Stimulated activated CD8-positive, alpha-beta memory T cell treated with anti-CD3 and anti-CD28 coated beads, Interleukin-7, amount 100 ng/mL, for 4 hours (primary cell): Measurements from ENCODE around the gene EIF3B.
"Not testable (repeated sequence)": the region's sequence is repeated elsewhere in the genome, so short reads cannot be mapped to it uniquely, and the experiment has no call there.

Experiments used
- DNase-seq, 2 donors: peaks; one replicate each; pipeline ENCODE4 v3.0.0-alpha.2; 2020; ENCODE audit warnings: low read depth in 2 of 2

Gene EIF3B

GRCh38 chr7:2354186-2354938 is at the start of gene EIF3B:
Gene EIF3B, plus strand, starts transcription at chr7:2354827. Its CDS starts 95 bp downstream, at chr7:2354922.
- peak; percentile 82 for DNase-seq

- not testable (repeated sequence) for DNase-seq
These were observed 49.4 kb upstream of the EIF3B start for GRCh38 chr7:2305258-2305657.

- DNase-seq, result no peak
These were observed 47.9 kb upstream of the EIF3B start for GRCh38 chr7:2306688-2307087.

- DNase-seq, result no peak
These were observed 46.9 kb upstream of the EIF3B start for GRCh38 chr7:2307690-2308107.

GRCh38 chr7:2309889-2310331 is 44.7 kb upstream of the EIF3B start:
- no peak for DNase-seq

DNA sequence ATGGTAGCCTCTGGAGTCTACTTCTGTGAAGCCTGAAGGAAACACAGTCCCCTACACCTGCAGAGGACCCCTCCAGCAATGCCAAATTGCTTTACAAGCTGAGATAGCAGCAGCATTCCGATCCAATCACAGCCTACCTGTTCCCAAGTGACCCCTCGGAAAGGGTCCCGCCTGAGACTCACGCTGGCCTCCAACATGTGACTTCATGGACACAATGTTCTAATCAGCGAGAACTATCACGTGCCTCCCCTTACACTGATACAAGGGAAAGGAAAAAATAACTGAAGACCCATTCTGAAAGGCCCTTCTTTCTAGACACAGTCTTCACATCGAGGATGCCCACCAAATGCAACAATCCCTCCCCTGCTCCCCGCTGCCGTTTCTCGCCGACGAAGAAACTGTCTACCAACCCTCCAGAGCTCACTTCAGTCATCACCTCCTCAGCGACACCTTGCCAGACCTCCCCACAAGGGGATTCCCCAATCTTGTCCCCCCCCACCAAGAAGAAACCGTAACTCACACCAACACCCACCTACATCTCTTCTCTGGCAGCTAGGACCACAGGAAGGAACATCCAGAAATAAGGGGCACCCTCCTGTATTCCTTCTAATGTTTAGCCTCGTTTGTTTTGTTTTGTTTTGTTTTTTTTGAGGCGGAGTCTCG is 42.2 kb upstream of the EIF3B start:
- peak in 1 of 2 donors; percentile 7 for DNase-seq

GRCh38 chr7:2313450-2314208 is 41.0 kb upstream of the EIF3B start:
- no peak for DNase-seq

DNA sequence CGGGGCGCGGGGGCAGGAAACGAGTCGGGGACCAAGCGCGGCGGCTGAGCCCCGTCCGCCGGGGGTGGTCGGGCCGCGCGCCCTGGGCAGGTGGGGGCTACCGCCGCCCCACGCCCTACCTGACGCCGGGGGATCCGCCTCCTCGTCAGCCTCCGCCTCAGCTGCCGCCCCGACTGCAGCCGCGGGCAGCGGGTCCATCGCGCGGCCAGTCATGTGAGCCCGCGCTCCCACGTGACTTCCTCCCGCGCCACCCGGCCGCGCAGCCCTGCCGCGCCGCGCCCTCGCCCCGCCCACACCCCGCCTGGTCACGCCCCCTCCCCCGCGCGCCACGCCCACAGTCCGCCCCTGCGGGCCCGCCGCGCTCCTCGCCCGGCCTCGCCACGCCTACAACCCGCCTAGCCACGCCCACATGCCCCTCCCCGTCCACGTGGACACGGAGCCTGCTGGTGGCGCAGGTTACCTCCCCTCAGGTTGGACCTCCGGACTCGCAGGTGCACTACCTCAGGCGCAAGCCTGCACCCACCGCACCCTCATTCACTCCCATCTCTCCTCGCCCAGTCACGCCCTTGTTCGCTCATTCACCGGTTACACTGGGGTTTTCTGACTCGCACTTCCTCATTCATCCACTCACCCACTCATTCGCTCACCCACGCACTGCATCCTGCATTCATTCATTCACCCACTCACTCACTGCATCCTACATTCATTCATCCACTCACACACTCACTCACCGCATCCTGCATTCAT is 40.2 kb upstream of the EIF3B start, which contains the start of gene SNX8:
TSS of gene SNX8 (minus strand) at position 233 of the 747 bp plus-strand sequence. CDS start at position 213, 20 bp downstream.
- DNase-seq, result peak; percentile 88 to 94

GRCh38 chr7:2314956-2315530 is 39.6 kb upstream of the EIF3B start:
- DNase-seq, result not testable (repeated sequence)

DNA sequence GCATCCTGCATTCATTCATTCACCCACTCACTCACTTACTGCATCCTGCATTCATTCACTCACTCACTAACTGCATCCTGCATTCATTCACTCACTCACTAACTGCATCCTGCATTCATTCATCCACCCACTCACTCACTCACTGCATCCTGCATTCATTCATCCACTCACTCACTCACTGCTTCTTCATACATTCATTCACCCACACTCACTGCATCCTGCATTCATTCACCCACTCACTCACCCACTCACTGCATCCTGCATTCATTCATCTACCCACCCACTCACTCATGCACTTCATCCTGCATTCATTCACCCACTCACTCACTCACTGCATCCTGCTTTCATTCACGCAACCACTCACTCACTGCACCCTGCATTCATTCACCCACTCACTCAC is 38.8 kb upstream of the EIF3B start:
- no peak for DNase-seq

DNA sequence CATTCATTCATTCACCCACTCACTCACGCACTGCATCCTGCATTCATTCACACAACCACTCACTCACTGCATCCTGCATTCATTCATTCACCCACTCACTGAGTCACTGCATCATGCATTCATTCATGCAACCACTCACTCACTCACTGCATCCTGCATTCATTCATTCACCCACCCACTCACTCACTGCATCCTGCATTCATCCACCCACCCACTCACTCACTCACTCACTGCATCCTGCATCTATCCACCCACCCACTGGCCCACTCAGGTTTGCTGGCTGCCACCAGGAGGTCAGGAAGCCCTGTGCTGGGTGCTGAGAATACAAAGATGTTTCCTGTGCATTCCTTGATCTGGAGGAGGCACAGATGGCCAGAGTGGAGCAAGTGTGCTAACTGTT is 38.0 kb upstream of the EIF3B start:
- DNase-seq, result no peak

GRCh38 chr7:2317556-2318293 is 36.9 kb upstream of the EIF3B start:
- no peak for DNase-seq

DNA sequence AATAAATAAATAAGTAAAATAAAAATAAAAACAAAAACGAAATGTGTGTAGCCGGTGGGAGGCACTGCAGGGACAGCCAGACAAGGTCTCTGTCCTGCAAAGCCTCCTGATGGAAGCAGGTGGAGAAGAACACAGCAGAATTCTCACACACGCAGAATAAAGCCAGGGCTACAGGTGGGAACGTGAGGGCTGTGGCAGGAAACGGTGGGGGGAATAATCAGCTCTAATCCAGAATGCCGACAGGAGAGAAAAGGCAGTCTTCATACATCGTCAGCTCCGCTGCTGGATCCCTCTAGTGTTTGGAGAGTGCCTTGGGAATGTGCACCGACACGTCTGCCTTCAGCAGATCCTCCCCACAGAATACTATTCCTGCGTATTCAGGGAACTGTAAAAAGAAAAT is 33.6 kb upstream of the EIF3B start:
- no peak for DNase-seq

DNA sequence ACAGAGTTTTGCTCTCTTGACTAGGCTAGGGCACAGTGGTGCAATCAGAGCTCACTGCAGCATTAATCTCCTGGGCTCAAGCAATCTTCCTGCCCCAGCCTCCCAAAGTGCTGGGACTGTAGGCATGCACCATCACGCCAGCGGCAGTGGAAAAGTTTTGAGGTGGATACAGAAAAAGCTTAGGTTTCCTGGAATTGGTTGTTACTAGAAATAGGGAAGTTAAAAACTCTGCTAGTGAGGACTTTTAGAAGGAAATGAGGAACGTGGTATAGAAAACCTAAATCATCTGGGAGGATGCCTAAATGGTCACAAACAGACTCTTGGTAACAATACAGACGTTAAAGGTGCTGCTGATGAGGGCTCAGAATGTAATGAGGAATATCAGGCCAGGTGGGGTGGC is 29.5 kb upstream of the EIF3B start:
- no peak for DNase-seq

DNA sequence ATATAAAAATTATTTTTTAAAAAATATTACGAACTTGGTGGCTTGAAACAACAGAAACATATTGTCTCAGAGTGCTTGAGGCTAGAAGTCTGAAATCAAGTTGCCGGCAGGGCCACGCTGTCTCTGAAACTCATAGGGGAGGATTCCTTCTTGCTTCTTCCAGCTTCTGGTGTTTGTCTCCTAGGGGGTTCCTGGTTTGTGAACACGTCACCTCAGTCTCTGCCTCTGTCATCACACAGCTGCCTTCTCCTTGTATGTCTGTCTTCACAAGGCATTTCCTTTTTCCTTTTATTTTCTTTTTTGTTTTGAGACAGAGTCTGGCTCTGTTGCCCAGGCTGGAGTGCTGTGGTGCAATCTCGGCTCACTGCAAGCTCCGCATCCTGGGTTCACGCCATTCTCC is 27.7 kb upstream of the EIF3B start:
- no peak for DNase-seq

DNA sequence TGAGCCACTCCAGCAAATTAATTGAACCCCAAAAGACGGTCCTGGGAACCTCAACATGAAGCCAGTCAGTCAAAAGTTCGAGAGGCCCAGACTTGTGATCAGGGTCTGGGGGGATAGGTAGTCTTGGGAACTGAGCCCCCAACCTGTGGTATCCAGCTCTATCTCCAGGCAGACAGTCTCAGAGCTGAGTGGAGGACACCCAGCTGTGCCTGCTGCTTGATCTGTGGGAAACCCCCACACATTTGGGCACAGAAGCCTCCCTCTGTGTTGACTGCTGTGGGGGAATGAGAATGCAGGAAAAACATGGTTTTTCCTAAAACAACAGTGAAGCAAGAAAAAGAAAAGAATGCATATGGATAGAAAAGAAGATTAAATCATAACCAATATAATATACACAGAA is 24.1 kb upstream of the EIF3B start:
- DNase-seq, result no peak

DNA sequence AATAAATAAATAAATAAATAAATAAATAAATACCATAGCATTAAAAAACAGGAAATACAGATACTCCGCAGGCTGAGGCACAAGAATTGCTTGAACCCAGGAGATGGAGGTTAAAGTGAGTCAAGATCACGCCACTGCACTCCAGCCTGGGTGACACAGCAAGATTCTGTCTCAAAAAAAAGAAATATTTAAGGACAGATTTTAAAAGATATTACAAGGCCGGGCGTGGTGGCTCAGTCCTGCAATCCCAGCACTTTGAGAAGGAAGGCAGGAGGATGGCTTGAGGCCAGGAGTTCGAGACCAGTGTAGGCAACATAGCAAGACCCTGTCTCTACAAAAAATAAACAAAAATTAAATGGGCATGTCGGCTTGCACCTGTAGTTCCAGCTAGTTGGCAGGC is 22.9 kb upstream of the EIF3B start:
- no peak for DNase-seq

DNA sequence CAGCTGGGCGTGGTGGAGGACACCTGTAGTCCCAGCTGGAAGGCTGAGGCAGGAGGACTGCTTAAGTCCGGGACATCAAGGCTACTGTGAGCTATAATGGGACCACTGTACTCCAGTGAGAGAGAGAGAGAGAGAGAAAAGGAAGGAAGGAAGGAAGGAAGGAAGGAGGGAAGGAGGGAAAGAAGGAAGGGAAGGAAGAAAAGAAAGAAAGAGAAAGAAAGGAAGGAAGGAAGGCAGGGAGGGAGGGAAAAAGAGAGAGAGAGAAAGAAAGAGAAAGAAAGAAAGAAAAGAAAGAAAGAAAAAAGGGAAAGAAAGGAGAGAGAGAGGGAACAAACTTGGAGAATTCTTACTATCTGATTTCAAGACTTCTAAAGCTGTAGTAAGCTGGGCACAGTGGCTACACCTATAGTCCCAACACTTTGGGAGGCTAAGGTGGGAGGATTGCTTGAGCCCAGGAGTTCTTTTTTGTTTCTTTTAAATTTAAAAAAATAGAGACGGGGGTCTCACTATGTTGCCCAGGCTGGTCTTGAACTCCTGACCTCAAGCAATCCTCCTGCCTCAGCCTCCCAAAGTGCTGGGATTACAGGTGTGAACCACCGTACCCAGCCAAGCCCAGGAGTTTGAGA is 21.9 kb upstream of the EIF3B start:
- DNase-seq, result not testable (repeated sequence)

- no peak for DNase-seq
These were observed 17.9 kb upstream of the EIF3B start for GRCh38 chr7:2336626-2337299.
